NAMALWA (cell line): ENCODE data around the gene OR4A5.
"Not testable (repeated sequence)": the region's sequence is repeated elsewhere in the genome, so short reads cannot be mapped to it uniquely, and the experiment has no call there.

ENCODE experiments used
- DNase-seq: peaks from one replicate; pipeline ENCODE4 v3.0.0-alpha.2; 2015; ENCODE audit warnings: low spot score

The OR4A5 gene

GRCh38 chr11:54706532-54706931 is at the start of gene OR4A5:
TSS of gene OR4A5 (plus strand) at chr11:54706832. CDS start at chr11:54706885, 53 bp downstream.
- DNase-seq, result not testable (repeated sequence)

GRCh38 chr11:54720094-54720493 is 13.5 kb downstream of the OR4A5 start:
- DNase-seq, result not testable (repeated sequence)
